Subcutaneous adipose tissue (tissue), 4 donors: ENCODE measurements around the gene CCDC85B. TPM values are rescaled to one million over a fixed set of nuclear protein-coding genes. Genes with fewer than 3 reads are reported as not detected.

Experiments used
- CTCF ChIP-seq: fragments of 450-650 bp; IDR thresholded peaks from one replicate; pipeline ENCODE4 v1.5.1; 2016; ENCODE audit warnings: low read depth, mild to moderate bottlenecking, control low read depth, antibody characterized with exemption, moderate library complexity
- total RNA-seq, 4 donors: library from RNA; depleted of rRNA; stranded (reverse); fragments of >200 nt; gene quantifications; one replicate each; pipeline ENCODE4 v1.1.0, GENCODE V29; 2016

CCDC85B gene
- total RNA-seq, 4 donors from 2014 or later, result 15.7 to 59.9 (median 29.3) TPM

- no peak for TF ChIP-seq CTCF
These were observed 12.6 kb downstream of the CCDC85B start for GRCh38 chr11:65903068-65903481.

GRCh38 chr11:65903715-65904114 is 13.2 kb downstream of the CCDC85B start:
- TF ChIP-seq CTCF, result no peak

GRCh38 chr11:65906602-65907001 is 16.1 kb downstream of the CCDC85B start:
- TF ChIP-seq CTCF, result no peak

DNA sequence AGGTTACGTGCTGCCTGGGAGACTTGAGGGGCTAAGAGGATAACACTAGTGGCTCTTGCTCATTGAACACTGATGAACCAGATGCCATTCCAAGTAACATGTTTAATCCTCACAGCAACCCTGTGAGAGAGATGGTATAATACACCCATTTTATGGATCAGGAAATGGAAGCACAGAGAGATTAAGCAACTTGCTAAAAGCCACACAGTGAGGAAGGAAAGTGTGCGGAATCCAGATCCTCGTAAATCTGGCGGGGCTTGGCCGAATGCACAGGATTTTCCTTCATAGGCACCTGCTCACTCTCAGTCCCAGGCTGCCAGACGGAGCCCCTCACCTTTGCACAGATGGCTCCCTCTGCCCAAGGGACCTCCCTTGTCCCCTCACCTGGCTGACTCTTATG is 17.4 kb downstream of the CCDC85B start:
- no peak for TF ChIP-seq CTCF

- no peak for TF ChIP-seq CTCF
These were observed 21.5 kb downstream of the CCDC85B start for GRCh38 chr11:65911682-65912568.

- TF ChIP-seq CTCF, result no peak
These were observed 22.4 kb downstream of the CCDC85B start for GRCh38 chr11:65912845-65913244.

- no peak for TF ChIP-seq CTCF
These were observed 24.8 kb downstream of the CCDC85B start for GRCh38 chr11:65915101-65915820.
